ENCODE measurements around the gene EPS8. TPM values are rescaled to one million over a fixed set of nuclear protein-coding genes. Genes with fewer than 3 reads are reported as not detected.
A peak's percentile ranks its signal among the peaks of the same experiment; 100 is the strongest.

The EPS8 gene
- total RNA-seq, 2 experiments from 2014 or later: 0.61 to 0.92 TPM

GRCh38 chr12:15774819-15775218, 14.4 kb downstream of the EPS8 start:
- H3K4me1 ChIP-seq (ENCODE audit: insufficient read depth, low read length, poor library complexity, severe bottlenecking): no peaks in the 10 kb centered on the region
- no peak overlapping the region for H3K4me3 ChIP-seq (ENCODE audit: low read depth, low read length, poor library complexity, severe bottlenecking)
- ChIA-PET CTCF (ENCODE audit: unreplicated experiment) (no interaction called here), POLR2A (interaction anchor here (1.9 kb wide), 1 partner anchor 20 kb away, joined by 4 read pairs; no protein-coding TSS in a partner anchor)
- H3K27ac ChIP-seq (ENCODE audit: low read depth, low read length, poor library complexity, severe bottlenecking): no peak overlapping the region
- no peak overlapping the region for H3K4me2 ChIP-seq (ENCODE audit: low read length)
- H2AFZ ChIP-seq (ENCODE audit: low read length): no peak overlapping the region
- intact Hi-C loops (cut with micrococcal nuclease; ENCODE audit: unreplicated experiment): no loop called here
- no peaks in the 10 kb centered on the region for H4K20me1 ChIP-seq (ENCODE audit: insufficient read depth, low read length)
- H3K9me2 ChIP-seq (ENCODE audit: insufficient read depth, low read length): no peaks in the 10 kb centered on the region
- no peak for DNase-seq (ENCODE audit: low spot score)
- BruUV-seq (replicated peaks): no TSS peak
- no peaks in the 10 kb centered on the region for H3K36me3 ChIP-seq (ENCODE audit: insufficient read depth, low read length)
- H3K9me3 ChIP-seq (ENCODE audit: low read length): no peaks in the 10 kb centered on the region
- TF ChIP-seq EZH2phosphoT487 (IDR thresholded peaks at IDR 0.05; ENCODE audit: borderline replicate concordance, low read depth, low read length): no peak
- no peak for TF ChIP-seq CTCF (conservative IDR thresholded peaks at IDR 0.05; ENCODE audit: low read length)
- no peaks in the 10 kb centered on the region for H3K79me2 ChIP-seq (ENCODE audit: insufficient read depth, low read depth, low read length)

GRCh38 chr12:15772405-15773018, 16.7 kb downstream of the EPS8 start:
- H3K4me1 ChIP-seq (ENCODE audit: insufficient read depth, low read length, poor library complexity, severe bottlenecking): no peaks in the 10 kb centered on the region
- BruUV-seq (replicated peaks): no TSS peak
- intact Hi-C loops (cut with micrococcal nuclease; ENCODE audit: unreplicated experiment): no loop called here
- no peaks in the 10 kb centered on the region for H3K9me2 ChIP-seq (ENCODE audit: insufficient read depth, low read length)
- no peak overlapping the region for H3K4me2 ChIP-seq (ENCODE audit: low read length)
- peak; percentile 25 for DNase-seq (ENCODE audit: low spot score)
- no peaks in the 10 kb centered on the region for H3K36me3 ChIP-seq (ENCODE audit: insufficient read depth, low read length)
- no peak overlapping the region for H3K27ac ChIP-seq (ENCODE audit: low read depth, low read length, poor library complexity, severe bottlenecking)
- ChIA-PET CTCF (ENCODE audit: unreplicated experiment) (no interaction called here), POLR2A (no interaction called here)
- no peaks in the 10 kb centered on the region for H4K20me1 ChIP-seq (ENCODE audit: insufficient read depth, low read length)
- no peak for TF ChIP-seq EZH2phosphoT487 (IDR thresholded peaks at IDR 0.05; ENCODE audit: borderline replicate concordance, low read depth, low read length)
- TF ChIP-seq CTCF (conservative IDR thresholded peaks at IDR 0.05; ENCODE audit: low read length): peak; percentile 79
- no peak overlapping the region for H3K4me3 ChIP-seq (ENCODE audit: low read depth, low read length, poor library complexity, severe bottlenecking)
- no peaks in the 10 kb centered on the region for H3K79me2 ChIP-seq (ENCODE audit: insufficient read depth, low read depth, low read length)
- H2AFZ ChIP-seq (ENCODE audit: low read length): no peak overlapping the region
- H3K9me3 ChIP-seq (ENCODE audit: low read length): no peaks in the 10 kb centered on the region

GRCh38 chr12:15770581-15770980, 18.6 kb downstream of the EPS8 start:
- H4K20me1 ChIP-seq (ENCODE audit: insufficient read depth, low read length): no peaks in the 10 kb centered on the region
- H3K36me3 ChIP-seq (ENCODE audit: insufficient read depth, low read length): no peaks in the 10 kb centered on the region
- no peak overlapping the region for H3K4me3 ChIP-seq (ENCODE audit: low read depth, low read length, poor library complexity, severe bottlenecking)
- no peaks in the 10 kb centered on the region for H3K9me2 ChIP-seq (ENCODE audit: insufficient read depth, low read length)
- intact Hi-C loops (cut with micrococcal nuclease; ENCODE audit: unreplicated experiment): no loop called here
- H2AFZ ChIP-seq (ENCODE audit: low read length): no peak overlapping the region
- no peak for DNase-seq (ENCODE audit: low spot score)
- H3K27ac ChIP-seq (ENCODE audit: low read depth, low read length, poor library complexity, severe bottlenecking): no peak overlapping the region
- no peak for TF ChIP-seq CTCF (conservative IDR thresholded peaks at IDR 0.05; ENCODE audit: low read length)
- TF ChIP-seq EZH2phosphoT487 (IDR thresholded peaks at IDR 0.05; ENCODE audit: borderline replicate concordance, low read depth, low read length): no peak
- CTCF ChIA-PET (ENCODE audit: unreplicated experiment): no interaction called here
- no TSS peak for BruUV-seq (replicated peaks)
- no peaks in the 10 kb centered on the region for H3K79me2 ChIP-seq (ENCODE audit: insufficient read depth, low read depth, low read length)
- H3K9me3 ChIP-seq (ENCODE audit: low read length): no peaks in the 10 kb centered on the region
- H3K4me1 ChIP-seq (ENCODE audit: insufficient read depth, low read length, poor library complexity, severe bottlenecking): no peaks in the 10 kb centered on the region
- H3K4me2 ChIP-seq (ENCODE audit: low read length): no peak overlapping the region
- POLR2A ChIA-PET: no interaction called here

Data from OCI-LY7 (cell line).